Measurements from ENCODE around the gene MAP3K21. TPM values are rescaled to one million over a fixed set of nuclear protein-coding genes. Genes with fewer than 3 reads are reported as not detected.

The MAP3K21 gene
- polyA plus RNA-seq, 3 donors, result 0.22 to 8.3 (median 0.85) TPM

GRCh38 chr1:233372218-233373120, 44.9 kb downstream of the MAP3K21 start:
- no peak overlapping the region for H3K27ac ChIP-seq (ENCODE audit: low read depth, low read length)
- 84 to 91% (median 88%) methylated on average over 12 of the region's 12 CpGs for WGBS, 3 donors

GRCh38 chr1:233373226-233373625, 45.7 kb downstream of the MAP3K21 start:
- 88 to 92% (median 92%) methylated on average over 6 of the region's 6 CpGs for WGBS, 3 donors
- H3K27ac ChIP-seq (ENCODE audit: low read depth, low read length), result no peak overlapping the region

GRCh38 chr1:233375653-233376052, 48.1 kb downstream of the MAP3K21 start:
- 67 to 79% (median 76%) methylated on average over 2 of the region's 2 CpGs for WGBS, 3 donors
- no peak overlapping the region for H3K27ac ChIP-seq (ENCODE audit: low read depth, low read length)

- 75 to 81% (median 77%) methylated on average over 5 of the region's 5 CpGs for WGBS, 3 donors
- H3K27ac ChIP-seq (ENCODE audit: low read depth, low read length), result no peak overlapping the region
These were observed 49.0 kb downstream of the MAP3K21 start for GRCh38 chr1:233376382-233377110.

- WGBS, 3 donors, result 83 to 85% (median 84%) methylated on average over 7 of the region's 7 CpGs
- no peak overlapping the region for H3K27ac ChIP-seq (ENCODE audit: low read depth, low read length)
These were observed 52.4 kb downstream of the MAP3K21 start for GRCh38 chr1:233379869-233380438.

- H3K27ac ChIP-seq (ENCODE audit: low read depth, low read length), result no peak overlapping the region
- WGBS, 3 donors, result 84 to 91% (median 89%) methylated on average over 2 of the region's 2 CpGs
These were observed 54.3 kb downstream of the MAP3K21 start for GRCh38 chr1:233381806-233382205.

GRCh38 chr1:233383984-233384383, 56.5 kb downstream of the MAP3K21 start:
- WGBS, 3 donors, result 61 to 95% (median 89%) methylated on average over 3 of the region's 3 CpGs
- no peak overlapping the region for H3K27ac ChIP-seq (ENCODE audit: low read depth, low read length)

GRCh38 chr1:233386336-233386735, 58.8 kb downstream of the MAP3K21 start:
- no peak overlapping the region for H3K27ac ChIP-seq (ENCODE audit: low read depth, low read length)
- WGBS, 3 donors, result 75 to 94% (median 78%) methylated on average over 2 of the region's 2 CpGs

GRCh38 chr1:233387585-233387984, 60.1 kb downstream of the MAP3K21 start:
- H3K27ac ChIP-seq (ENCODE audit: low read depth, low read length), result no peak overlapping the region
- WGBS, 3 donors, result 28 to 72% (median 45%) methylated on average over 3 of the region's 3 CpGs

GRCh38 chr1:233389169-233389568, 61.6 kb downstream of the MAP3K21 start:
- WGBS, 3 donors, result 70 to 86% (median 80%) methylated on average over 1 of the region's 1 CpG
- no peak overlapping the region for H3K27ac ChIP-seq (ENCODE audit: low read depth, low read length)

GRCh38 chr1:233389893-233390292, 62.4 kb downstream of the MAP3K21 start:
- WGBS, 3 donors, result 76 to 100% (median 90%) methylated on average over 1 of the region's 1 CpG
- no peak overlapping the region for H3K27ac ChIP-seq (ENCODE audit: low read depth, low read length)

- 77 to 82% (median 77%) methylated on average over 3 of the region's 3 CpGs for WGBS, 3 donors
These were observed 63.6 kb downstream of the MAP3K21 start for GRCh38 chr1:233390842-233391737.

GRCh38 chr1:233393084-233393840, 65.7 kb downstream of the MAP3K21 start:
- no peak overlapping the region for H3K27ac ChIP-seq (ENCODE audit: low read depth, low read length)
- WGBS, 3 donors, result 59 to 65% (median 60%) methylated on average over 10 of the region's 10 CpGs

More at GRCh38 chr1:233390842-233391737, 63.6 kb downstream of the MAP3K21 start:
- H3K27ac ChIP-seq (ENCODE audit: low read depth, low read length), result no peak overlapping the region

- 77 to 91% (median 80%) methylated on average over 3 of the region's 3 CpGs for WGBS, 3 donors
These were observed 66.6 kb downstream of the MAP3K21 start for GRCh38 chr1:233393926-233394680.

GRCh38 chr1:233394860-233395717, 67.6 kb downstream of the MAP3K21 start:
- H3K27ac ChIP-seq (ENCODE audit: low read depth, low read length), result no peak overlapping the region
- WGBS, 3 donors, result 62 to 63% (median 63%) methylated on average over 13 of the region's 13 CpGs

More at GRCh38 chr1:233393926-233394680, 66.6 kb downstream of the MAP3K21 start:
- no peak overlapping the region for H3K27ac ChIP-seq (ENCODE audit: low read depth, low read length)

All from adipose tissue (tissue), 3 donors.